RWPE1 (cell line): ENCODE measurements around the gene PLEKHH1.

Experiments used
- CTCF ChIA-PET: fragments of 350-600 bp; sonication (Branson Sonifier 250); formaldehyde crosslinking; extraction: SDS; loops from one replicate; lab custom pipeline; 2021; lab: Yijun Ruan, JAX
- POLR2A ChIA-PET: fragments of 400-600 bp; formaldehyde crosslinking; extraction: SDS; loops from one replicate; lab custom pipeline; 2020; ENCODE audit warnings: antibody characterized with exemption; ENCODE audit not compliant: low non-redundant PET; lab: Yijun Ruan, JAX
- DNase-seq: peaks from one replicate; pipeline ENCODE4 v3.0.0; 2012; ENCODE audit warnings: low spot score
- H3K27ac ChIP-seq: fragments of 450-650 bp; 2 replicates; pipeline ENCODE4 v1.5.1; 2017
- CTCF ChIP-seq: fragments of 450-650 bp; conservative IDR thresholded peaks from 2 replicates; pipeline ENCODE4 v1.5.1; 2017; ENCODE audit warnings: low read depth, mild to moderate bottlenecking

The PLEKHH1 gene

GRCh38 chr14:67574806-67575205 is 41.7 kb downstream of the PLEKHH1 start:
- POLR2A ChIA-PET = no interaction called here
- CTCF ChIA-PET = interaction anchor here (1.4 kb wide), 1 partner anchor 48 kb away, joined by 4 read pairs; no protein-coding TSS in a partner anchor
- TF ChIP-seq CTCF = no peak
- DNase-seq = no peak
- H3K27ac ChIP-seq = no peak overlapping the region

GRCh38 chr14:67575684-67576083 is 42.6 kb downstream of the PLEKHH1 start:
- POLR2A ChIA-PET = no interaction called here
- CTCF ChIA-PET = interaction anchor here (0.9 to 1.4 kb wide), 3 partner anchors 49 to 151 kb away, joined by 3 to 4 read pairs (median 4); no protein-coding TSS in a partner anchor
- no peak overlapping the region for H3K27ac ChIP-seq
- no peak for DNase-seq
- no peak for TF ChIP-seq CTCF

- ChIA-PET POLR2A (no interaction called here), CTCF (interaction anchor here (0.8 to 1.2 kb wide), 3 partner anchors 111 to 151 kb away, joined by 3 to 5 read pairs (median 4); no protein-coding TSS in a partner anchor)
- no peak overlapping the region for H3K27ac ChIP-seq
- no peak for TF ChIP-seq CTCF
- DNase-seq = no peak
These were observed 43.3 kb downstream of the PLEKHH1 start for GRCh38 chr14:67576216-67576955.

GRCh38 chr14:67577181-67577808 is 44.2 kb downstream of the PLEKHH1 start:
- no peak for DNase-seq
- ChIA-PET POLR2A (no interaction called here), CTCF (interaction anchor here (0.6 to 2.0 kb wide), 3 partner anchors 120 to 150 kb away, joined by 3 to 9 read pairs (median 3); no protein-coding TSS in a partner anchor)
- no peak overlapping the region for H3K27ac ChIP-seq
- no peak for TF ChIP-seq CTCF

GRCh38 chr14:67577909-67578749 is 45.0 kb downstream of the PLEKHH1 start:
- CTCF ChIA-PET = interaction anchor here (0.6 to 2.0 kb wide), 3 partner anchors 121 to 151 kb away, joined by 3 to 9 read pairs (median 3); no protein-coding TSS in a partner anchor
- H3K27ac ChIP-seq = no peak overlapping the region
- POLR2A ChIA-PET = no interaction called here
- DNase-seq = no peak
- no peak for TF ChIP-seq CTCF

- ChIA-PET CTCF (interaction anchor here (0.7 to 2.0 kb wide), 5 partner anchors 52 to 151 kb away, joined by 4 to 9 read pairs (median 6); no protein-coding TSS in a partner anchor), POLR2A (no interaction called here)
- TF ChIP-seq CTCF = no peak
- H3K27ac ChIP-seq = no peak overlapping the region
- no peak for DNase-seq
These were observed 46.0 kb downstream of the PLEKHH1 start for GRCh38 chr14:67579040-67579439.
